NCI-H2081 (cell line): ENCODE results near the gene BRD9.
"Not testable (repeated sequence)": the region's sequence is repeated elsewhere in the genome, so short reads cannot be mapped to it uniquely, and the experiment has no call there.

Experiments
- DNase-seq, 2 experiments: peaks; one replicate each; lab custom pipeline; 2025; lab: John Stamatoyannopoulos, UW

BRD9 gene

DNA sequence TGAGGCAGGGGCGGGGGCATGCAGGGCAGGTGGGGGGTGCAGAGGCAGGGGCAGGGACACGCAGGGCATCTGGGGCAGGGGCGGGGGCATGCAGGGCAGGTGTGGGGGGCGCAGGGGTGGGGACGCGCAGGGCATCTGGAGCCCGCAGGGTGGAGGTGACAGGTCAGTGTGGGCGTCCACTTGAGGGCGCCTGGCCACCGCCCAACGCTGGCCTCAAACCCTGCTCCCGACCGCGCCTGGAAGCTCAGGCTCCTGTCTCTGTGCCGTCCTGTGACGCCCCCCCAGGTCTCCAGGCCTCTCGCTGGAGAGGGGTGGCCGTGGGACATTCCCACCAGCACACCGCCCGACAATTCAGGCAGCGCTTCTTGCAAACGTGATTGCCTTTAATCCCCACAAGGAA lies 48.7 kb downstream of the BRD9 start:
- not testable (repeated sequence) for DNase-seq

DNA sequence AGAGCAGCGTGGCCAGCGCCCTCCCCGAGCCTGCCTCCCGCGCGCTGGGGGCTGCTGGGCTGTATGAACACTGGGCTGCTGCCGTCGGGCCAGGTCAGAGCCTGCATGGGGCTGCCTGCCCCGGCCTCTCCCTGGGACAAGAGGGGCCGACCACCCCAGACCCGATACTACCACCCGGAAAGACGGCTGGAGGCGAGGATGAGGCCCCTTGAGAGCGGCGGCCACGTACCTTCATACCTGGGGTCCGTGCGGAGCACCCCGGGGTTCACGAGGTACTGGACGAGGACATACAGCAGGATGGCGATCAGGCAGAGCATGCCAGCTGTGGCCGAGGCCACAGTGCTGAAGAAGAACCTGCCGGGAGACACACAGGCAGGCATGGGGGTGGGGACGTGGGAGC lies 49.2 kb downstream of the BRD9 start:
- DNase-seq = not testable (repeated sequence)

DNA sequence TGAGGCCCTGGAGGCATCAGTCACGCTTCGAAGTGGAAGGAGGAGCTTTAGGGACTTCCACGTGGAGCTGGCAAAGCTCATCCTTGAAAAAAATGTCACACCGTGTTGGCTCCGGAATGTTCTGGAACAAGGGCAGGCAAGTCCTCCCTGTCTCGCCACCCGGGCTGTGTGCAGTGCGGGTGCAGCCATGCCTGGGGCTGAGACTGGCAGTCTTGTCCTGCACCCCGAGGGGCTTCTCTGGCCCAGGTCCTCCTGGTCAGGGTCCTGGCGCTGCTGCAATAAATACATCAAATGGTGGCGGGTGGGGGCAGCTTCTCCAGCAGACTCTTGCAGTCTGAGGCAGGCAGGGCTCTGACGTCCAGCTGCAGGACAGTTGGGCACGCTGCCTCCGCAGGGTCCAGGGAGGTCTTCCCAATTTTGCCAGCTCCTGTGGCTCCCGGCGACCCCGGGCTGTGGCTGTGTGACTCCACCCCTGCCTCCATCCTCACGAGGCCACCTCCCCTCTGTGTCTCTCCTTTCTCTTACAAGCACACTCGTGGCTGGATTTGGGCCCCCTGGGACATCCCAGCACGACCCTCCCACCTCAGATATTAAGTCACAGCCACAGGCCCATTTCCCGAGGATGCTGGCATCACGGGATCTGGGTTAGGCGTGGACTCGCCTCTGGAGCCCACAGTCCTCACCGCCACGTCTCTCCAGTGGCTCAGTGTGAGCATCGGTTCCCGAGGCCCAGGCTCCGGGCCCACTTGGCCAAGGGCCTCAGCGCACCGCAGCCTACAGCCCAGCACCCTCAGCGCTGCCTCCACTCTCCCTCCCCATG lies 50.0 kb downstream of the BRD9 start:
- DNase-seq = not testable (repeated sequence)

DNA sequence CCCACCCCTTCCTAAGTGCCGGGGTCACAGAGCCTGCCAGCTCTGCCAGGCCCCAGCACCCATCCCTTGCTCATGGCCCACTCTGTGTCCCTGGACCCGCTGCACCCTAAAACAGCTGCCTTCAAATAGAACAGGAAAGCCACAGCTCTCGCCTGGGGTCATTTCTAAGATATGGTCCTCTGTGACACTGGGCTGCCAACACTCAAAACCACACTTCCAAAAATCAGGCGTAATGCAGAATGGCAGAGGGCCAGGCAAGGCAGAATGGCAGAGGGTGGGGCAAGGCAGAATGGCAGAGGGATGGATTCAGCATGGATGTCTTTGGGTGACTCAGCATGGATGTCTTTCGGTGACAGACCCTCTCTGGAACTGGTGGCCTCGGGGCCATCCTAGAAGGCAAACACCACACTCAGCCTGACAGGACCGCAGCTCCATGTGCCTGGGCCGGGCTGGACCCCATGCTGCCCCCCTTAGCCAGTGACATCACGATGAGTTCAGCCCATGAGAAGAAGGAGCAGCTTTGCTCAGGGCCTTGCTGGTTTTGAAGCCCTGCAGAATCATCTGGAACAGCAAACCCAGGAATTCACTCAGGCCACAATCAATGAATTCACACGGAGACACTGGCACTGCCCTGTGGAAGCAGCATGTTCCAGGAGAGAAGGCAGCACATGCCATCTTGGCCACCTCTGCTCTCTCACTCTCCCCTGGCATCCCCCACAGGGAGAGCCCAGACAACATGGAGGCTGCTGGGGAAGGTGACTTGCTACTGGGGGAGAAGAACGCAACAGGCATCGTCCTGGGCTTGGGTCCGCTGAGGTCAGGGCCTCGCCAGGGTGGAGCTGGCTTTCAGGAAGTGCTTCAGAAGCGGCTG lies 50.8 kb downstream of the BRD9 start:
- not testable (repeated sequence) for DNase-seq

DNA sequence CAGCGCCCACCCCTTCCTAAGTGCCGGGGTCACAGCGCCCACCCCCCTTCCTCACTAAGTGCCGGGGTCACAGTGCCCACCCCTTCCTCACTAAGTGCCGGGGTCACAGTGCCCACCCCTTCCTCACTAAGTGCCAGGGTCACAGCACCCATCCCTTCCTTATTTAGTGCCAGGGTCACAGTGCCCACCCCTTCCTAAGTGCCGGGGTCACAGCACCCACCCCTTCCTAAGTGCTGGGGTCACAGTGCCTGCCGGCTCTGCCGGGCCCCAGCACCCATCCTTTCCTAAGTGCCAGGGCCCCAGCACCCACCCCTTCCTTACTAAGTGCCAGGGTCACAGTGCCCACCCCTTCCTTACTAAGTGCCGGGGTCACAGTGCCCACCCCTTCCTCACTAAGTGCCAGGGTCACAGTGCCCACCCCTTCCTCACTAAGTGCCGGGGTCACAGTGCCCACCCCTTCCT lies 51.6 kb downstream of the BRD9 start:
- DNase-seq = not testable (repeated sequence)

DNA sequence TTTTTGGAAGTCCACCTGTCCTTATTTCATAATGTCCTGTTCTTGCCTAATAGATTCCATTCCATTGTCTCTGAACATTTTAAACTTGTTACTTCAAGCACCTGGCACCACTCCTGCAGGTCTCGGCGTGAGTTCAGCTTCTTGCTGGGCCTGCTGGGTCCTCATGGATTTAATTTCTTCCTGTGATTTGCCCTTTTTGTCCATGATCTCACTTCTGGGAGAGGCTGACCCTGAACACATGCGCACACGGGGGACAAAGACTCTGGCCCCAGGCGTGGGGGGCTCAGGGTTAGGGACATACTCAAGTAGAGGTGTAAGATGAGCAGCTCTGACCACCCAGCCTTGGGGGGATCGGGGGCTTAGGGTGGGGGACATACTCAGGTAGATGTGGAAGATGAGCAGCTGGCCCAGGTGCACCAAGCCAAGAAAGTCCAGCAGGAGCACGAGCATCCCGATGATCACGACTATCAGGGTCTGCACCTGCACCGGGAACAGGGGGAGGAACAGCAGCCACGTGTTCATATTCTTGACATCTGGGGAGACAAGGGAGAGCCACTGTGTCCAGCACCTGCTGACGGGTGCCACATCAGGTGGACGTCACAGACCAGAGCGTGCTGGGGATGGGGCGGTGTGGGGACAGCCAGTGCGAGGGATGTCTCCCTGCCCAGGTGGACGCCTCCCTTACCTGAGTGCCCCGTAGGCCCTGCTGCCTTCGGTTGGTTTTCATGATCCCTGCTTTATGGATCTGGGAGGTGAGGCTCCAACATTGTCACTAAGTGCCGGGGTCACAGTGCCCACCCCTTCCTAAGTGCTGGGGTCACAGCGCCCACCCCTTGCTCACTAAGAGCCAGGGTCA lies 52.3 kb downstream of the BRD9 start:
- not testable (repeated sequence) for DNase-seq

DNA sequence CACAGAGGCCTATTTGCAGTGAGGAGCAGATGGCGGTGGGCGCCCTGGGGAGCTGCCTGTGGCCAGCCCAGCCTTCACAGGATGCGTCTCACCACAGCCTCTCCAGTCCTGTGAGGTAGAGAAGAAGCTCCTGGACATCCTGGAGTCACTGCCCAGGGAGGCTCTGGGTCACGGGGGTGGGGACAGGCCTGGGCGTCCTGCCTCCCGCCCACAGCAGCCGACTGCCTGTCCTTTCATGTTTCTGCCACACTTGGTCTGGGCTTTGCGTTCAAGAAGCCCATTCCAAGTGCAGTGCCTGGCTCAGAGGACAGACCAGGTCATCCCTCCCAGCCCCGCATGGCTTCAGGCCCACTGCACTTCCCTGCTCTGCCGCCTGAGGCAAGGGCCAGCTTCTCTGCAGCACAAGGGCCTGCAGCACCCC lies 54.2 kb downstream of the BRD9 start:
- not testable (repeated sequence) for DNase-seq

DNA sequence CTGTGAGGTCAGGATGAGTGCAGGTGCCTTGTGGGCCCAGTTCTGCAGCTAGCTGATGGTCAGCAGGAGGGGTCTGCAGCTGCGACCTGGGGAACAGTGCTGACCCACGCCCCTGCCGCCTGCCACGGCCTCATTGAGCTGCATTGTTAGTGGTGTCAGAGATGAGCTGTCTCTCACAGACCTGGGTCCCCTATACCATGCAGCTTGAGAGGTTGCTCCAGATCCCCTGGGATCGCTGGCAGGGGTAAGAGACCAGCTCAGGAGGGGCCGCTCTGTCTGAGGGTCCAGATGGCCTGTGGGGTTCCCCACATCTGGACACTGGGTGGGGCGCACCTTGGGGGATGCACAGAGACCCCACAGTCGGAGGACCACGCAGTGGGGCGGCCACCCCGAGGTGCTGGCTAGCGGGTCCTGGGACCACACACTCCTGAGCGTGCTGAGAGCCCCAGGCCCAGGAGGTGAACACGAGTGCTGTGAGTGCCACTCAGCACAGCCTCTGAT lies 54.9 kb downstream of the BRD9 start:
- DNase-seq = not testable (repeated sequence)

DNA sequence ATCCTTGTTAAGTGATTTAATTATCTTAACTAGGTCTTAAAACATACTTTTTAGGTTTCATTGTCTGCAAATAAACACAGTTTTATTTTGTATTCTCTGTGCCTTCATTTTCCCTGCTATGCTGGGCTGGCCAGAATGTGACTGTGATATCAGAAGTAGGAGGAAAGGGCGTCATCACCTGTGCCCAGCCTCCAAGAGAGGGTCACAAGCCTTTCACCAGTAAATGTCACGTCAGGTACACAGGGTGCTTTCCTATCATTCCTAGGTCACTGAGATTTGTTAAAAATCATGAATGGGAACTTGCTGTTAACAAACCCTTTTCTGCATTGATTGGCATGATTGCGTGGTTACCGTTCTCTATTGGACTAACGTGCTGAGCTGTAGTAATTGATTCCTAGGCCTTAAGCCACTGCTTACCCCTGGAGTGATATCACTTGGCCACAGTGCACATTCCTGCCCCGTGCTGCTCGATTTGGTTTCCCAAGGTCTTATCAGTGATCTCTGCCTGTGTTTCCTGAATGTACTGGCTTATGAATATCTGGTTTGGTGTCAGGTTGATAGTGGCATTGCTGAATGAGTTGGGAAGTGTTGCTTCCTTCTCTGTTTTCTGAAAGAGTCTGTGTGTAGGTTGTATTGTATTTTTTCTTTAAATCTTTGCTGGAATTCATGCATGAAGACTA lies 56.5 kb downstream of the BRD9 start:
- not testable (repeated sequence) for DNase-seq

DNA sequence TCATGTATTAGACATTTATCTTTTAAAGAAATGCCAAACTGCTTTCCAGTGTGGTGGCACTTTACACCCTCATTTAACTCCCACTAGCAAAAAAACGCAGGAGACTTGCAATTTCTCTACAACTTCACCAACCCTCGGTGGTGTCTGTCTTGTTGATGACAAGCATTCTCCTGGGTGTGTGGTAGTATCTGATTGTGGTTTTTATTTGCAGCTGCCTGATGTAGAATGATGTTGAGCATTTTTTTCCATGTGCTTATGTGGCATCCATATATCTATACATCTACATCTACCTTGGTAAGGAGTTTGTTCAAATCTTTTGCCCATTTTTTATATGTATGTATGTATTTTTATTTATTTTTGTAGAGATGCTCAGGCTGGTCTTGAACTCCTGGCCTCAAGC lies 58.6 kb downstream of the BRD9 start:
- DNase-seq = not testable (repeated sequence)

DNA sequence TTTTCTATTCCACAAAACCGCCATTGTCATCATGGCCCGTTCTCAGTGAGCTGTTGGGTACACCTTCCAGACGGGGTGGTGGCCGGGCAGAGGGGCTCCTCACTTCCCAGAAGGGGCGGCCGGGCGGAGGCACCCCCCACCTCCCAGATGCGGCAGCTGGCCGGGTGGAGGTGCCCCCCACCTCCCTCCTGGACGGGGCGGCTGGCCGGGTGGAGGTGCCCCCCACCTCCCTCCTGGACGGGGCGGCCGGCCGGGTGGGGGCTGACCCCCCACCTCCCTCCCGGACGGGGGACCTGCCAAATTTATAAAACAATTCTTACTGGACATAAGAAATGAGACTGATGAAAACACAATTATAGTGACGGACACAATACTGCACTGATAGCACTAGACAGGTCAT lies 64.4 kb downstream of the BRD9 start:
- not testable (repeated sequence) for DNase-seq

DNA sequence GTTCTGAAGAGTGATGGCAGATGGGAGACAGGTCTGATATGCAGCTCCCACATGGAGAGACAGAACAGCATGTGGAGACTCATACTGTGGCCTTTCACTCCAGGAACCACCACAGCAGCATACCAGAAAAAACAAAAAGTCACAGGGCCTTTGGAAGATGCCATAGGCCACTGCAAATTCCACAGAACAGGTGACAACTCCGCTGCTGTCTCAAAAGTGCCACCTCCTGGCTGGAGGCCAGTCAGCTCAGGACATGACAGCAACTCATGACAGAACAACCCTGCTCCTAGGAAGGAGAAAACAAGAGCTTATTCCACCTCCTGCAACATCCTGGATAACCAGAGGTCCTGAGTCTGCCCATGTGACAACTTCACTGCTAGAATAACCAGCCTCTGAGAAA lies 67.1 kb downstream of the BRD9 start:
- not testable (repeated sequence) for DNase-seq

DNA sequence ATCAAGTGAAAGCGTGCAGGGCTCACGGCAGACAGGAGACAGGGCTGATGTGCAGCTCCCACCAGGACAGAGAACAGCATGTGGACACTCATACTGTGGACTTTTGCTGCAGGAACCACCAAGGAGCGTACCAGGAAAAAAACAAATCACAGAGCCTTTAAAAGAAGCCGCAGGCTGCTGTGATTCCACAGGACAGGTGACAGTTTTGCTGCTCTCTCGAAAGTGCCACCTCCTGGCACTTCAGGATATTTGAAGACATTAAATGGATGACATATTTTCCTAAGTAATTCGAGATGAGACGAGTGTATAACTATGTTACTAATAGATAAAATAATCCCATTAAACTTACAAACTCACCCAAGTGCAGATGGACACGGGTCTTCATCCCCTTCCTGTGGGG lies 71.1 kb downstream of the BRD9 start:
- DNase-seq = no peak

DNA sequence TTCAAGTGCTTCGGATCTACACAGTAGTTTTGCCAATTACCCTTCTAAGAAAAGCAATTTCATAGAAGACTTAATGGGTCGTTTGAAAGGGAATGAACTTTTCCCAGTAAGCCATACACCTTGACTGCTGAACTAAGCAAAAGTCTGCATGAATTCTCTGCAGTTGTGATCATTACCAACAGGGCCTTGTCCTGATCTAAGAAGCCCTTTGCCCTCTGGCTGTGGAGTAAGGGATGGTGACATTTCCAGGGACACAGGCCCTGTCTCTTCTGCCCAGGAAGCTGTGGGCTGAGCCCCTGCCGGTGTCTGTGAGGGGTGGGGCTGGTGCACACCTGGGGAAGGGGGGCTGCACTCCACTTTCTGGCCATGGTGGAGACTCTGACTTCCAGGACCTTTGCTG lies 72.4 kb downstream of the BRD9 start:
- no peak for DNase-seq

DNA sequence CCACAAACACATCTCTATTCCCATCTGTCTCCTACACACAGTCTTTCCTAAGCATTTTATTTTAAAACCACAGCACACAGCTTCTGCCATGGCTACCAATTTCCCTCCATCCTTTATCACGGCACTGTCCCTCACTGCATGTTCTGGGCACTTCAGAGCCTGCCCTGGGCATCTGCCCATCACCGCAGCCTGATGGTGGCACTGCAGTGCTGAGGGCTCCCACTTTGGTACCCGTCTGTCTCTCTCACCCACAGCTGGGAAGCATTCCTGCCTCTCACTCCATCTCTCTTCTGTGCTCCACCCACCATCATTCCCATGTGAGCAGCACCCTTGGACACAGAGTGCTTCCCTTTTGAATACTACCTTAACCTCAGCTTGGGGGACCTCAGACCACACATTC lies 73.5 kb downstream of the BRD9 start:
- no peak for DNase-seq

DNA sequence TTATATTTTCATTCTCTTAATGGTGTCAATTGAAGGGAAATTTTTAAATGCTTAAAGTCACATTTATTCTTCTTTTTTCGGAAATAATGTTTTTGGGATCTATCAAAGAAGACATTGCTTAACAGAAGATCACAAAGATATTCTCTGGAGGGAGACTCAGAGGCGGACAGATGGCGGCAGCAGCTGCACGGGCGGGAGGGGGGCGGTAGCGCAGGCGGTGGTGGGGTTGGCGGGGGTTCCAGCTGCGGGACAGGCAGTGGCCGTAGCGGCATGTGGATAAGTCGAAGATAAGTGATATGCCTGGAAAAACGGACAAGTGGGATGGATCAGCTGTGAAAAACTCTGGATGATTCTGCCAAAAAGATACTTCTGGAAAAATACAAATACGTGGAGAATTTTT lies 76.4 kb downstream of the BRD9 start:
- no peak for DNase-seq

DNA sequence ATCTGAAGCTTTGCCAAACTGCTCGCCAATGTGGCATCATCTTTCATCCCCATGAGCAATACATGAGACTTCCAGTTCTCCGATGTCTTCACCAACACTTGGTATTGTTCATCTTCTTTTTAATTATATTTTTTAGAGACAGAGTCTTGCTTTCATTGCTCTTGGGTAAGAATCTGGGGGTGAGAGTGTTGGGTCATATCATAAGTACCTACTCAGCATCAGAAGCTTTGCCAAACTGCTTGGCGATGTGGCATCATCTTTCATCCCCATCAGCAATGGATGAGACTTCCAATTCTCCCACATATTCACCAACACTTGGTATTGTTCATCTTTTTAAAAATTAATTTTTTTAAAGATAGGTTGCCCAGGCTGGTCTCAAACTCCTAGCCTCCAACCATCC lies 77.2 kb downstream of the BRD9 start:
- no peak for DNase-seq
